Fibroblast of mammary gland (primary cell): Measurements from ENCODE around the gene CHCHD4.

Source experiments
- DNase-seq: peaks from one replicate; pipeline ENCODE4 v3.0.0-alpha.2; 2010; ENCODE audit warnings: low read depth
- H3K4me3 ChIP-seq: 2 replicates; pipeline ENCODE4 v1.5.1; 2011; ENCODE audit warnings: low read depth, mild to moderate bottlenecking, low read length, moderate library complexity; ENCODE audit not compliant: control insufficient read depth
- CTCF ChIP-seq: conservative IDR thresholded peaks from 2 replicates; pipeline ENCODE4 v1.5.1; 2011; ENCODE audit warnings: low read depth, low read length, inconsistent platforms; ENCODE audit not compliant: control insufficient read depth, insufficient read depth

CHCHD4 gene

GRCh38 chr3:14145670-14146380, 21.2 kb upstream of the CHCHD4 start:
- TF ChIP-seq CTCF = no peak
- DNase-seq = no peak
- no peak overlapping the region for H3K4me3 ChIP-seq

- peak; percentile 82 for DNase-seq
- no peak overlapping the region for H3K4me3 ChIP-seq
Observed at GRCh38 chr3:14145236-14145635, 20.6 kb upstream of the CHCHD4 start.

GRCh38 chr3:14144423-14145075, 19.9 kb upstream of the CHCHD4 start:
- peak overlapping the region; percentile 15 for H3K4me3 ChIP-seq
- DNase-seq = peak; percentile 99
- no peak for TF ChIP-seq CTCF

More at GRCh38 chr3:14145236-14145635, 20.6 kb upstream of the CHCHD4 start:
- TF ChIP-seq CTCF = no peak

GRCh38 chr3:14143271-14144225, 18.9 kb upstream of the CHCHD4 start:
- peak; percentile 95 for DNase-seq
- TF ChIP-seq CTCF = no peak
- H3K4me3 ChIP-seq = no peak overlapping the region

GRCh38 chr3:14142567-14143270, 18.0 kb upstream of the CHCHD4 start:
- no peak for DNase-seq

More at GRCh38 chr3:14142567-14143270, 18.0 kb upstream of the CHCHD4 start:
- TF ChIP-seq CTCF = no peak
- no peak overlapping the region for H3K4me3 ChIP-seq
